ENCODE data around the gene LSR. TPM values are rescaled to one million over a fixed set of nuclear protein-coding genes. Genes with fewer than 3 reads are reported as not detected.
A peak's percentile ranks its signal among the peaks of the same experiment; 100 is the strongest.

The LSR gene
- total RNA-seq, 1 donor from 2014 or later, result 78.5 TPM

DNA sequence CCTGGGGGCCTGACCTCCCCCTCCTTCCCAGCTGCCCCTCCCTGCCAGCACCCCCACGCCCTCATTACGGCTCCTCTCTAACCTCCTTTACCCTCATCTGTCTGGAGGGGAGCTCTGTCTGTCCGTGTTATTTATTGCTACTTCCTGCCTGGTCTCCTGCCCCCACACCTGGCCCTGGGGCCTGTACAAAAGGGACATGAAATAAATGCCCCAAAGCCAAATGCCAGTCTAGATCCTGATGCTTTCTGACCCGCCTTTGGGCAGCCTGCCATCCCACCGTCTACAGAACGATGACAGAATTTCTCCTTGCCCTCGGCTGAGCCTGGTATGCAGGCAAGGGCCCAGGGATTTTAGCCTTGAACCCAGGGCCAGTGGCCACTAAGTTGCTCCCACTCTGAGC lies 64.8 kb downstream of the LSR start:
- DNase-seq (ENCODE audit: extremely low spot score, unreplicated experiment), result no peak
- Mint-ChIP-seq H3K27ac (no peak overlapping the region), H3K4me1 (ENCODE audit: unreplicated experiment) (peaks cover 21% of the 10 kb centered on the region), H3K9me3 (no peaks in the 10 kb centered on the region), H3K36me3 (no peaks in the 10 kb centered on the region), H3K4me3 (no peak overlapping the region), H3K27me3 (no peaks in the 10 kb centered on the region)
- TF ChIP-seq, protein P1, sequence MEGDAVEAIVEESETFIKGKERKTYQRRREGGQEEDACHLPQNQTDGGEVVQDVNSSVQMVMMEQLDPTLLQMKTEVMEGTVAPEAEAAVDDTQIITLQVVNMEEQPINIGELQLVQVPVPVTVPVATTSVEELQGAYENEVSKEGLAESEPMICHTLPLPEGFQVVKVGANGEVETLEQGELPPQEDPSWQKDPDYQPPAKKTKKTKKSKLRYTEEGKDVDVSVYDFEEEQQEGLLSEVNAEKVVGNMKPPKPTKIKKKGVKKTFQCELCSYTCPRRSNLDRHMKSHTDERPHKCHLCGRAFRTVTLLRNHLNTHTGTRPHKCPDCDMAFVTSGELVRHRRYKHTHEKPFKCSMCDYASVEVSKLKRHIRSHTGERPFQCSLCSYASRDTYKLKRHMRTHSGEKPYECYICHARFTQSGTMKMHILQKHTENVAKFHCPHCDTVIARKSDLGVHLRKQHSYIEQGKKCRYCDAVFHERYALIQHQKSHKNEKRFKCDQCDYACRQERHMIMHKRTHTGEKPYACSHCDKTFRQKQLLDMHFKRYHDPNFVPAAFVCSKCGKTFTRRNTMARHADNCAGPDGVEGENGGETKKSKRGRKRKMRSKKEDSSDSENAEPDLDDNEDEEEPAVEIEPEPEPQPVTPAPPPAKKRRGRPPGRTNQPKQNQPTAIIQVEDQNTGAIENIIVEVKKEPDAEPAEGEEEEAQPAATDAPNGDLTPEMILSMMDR (conservative IDR thresholded peaks at IDR 0.05), result no peak

DNA sequence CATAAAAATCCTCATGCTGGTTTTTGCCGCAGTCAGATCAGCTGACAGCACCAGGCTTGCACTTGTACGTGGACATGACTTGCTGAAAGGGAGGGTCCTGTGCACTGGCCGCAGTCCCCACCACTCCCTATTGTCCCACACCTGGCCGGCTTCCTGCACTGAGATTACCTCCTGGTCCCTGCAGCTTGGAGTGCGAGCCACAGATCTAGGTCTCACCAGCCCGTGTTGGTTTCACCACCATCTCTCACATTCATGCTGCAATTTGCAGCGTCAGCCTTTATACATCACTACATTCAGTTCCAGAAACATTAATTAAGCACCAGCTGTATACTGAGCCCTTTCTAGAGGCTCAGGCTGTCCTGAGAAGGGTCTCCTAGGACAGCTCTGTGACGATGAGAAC lies 65.2 kb downstream of the LSR start:
- DNase-seq (ENCODE audit: extremely low spot score, unreplicated experiment), result no peak
- H3K9me3 Mint-ChIP-seq, result no peaks in the 10 kb centered on the region
- H3K4me1 Mint-ChIP-seq (ENCODE audit: unreplicated experiment), result peaks cover 21% of the 10 kb centered on the region
- H3K27ac Mint-ChIP-seq, result peak overlapping the region; percentile 26
- no peak overlapping the region for H3K4me3 Mint-ChIP-seq
- no peaks in the 10 kb centered on the region for H3K36me3 Mint-ChIP-seq
- TF ChIP-seq, protein P1 (conservative IDR thresholded peaks at IDR 0.05), result no peak
- no peaks in the 10 kb centered on the region for H3K27me3 Mint-ChIP-seq

DNA sequence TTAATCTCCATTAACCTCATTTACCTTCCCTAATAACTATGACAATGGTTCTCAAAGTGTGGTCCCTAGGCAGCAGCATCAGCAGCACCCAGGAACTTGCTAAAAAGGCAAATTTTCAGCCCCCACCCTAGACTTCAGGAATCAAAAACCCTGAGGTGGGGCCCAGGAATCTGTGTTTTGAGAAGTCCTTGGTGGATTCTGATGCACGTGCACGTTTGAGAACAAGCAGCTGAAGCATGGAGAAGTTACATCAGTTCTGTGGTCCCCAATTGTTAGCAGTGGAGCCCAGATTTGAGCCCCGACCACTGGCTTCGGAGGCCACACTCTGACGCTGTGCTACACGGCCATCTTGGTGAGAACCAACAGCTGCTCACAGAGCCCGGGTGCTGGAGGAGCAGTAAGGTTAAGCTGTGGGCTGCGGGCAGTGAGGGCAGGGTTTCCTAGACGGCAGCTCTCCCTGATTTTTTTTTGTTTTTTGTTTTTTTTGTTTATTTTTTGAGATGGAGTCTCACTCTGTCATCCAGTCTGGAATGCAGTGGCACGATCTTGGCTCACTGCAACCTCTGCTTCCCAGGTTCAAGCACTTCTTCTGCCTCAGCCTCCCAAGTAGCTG lies 66.2 kb downstream of the LSR start:
- DNase-seq (ENCODE audit: extremely low spot score, unreplicated experiment), result no peak
- no peaks in the 10 kb centered on the region for H3K9me3 Mint-ChIP-seq
- no peaks in the 10 kb centered on the region for H3K36me3 Mint-ChIP-seq
- no peaks in the 10 kb centered on the region for H3K27me3 Mint-ChIP-seq
- no peak overlapping the region for H3K4me3 Mint-ChIP-seq
- TF ChIP-seq, protein P1 (conservative IDR thresholded peaks at IDR 0.05), result no peak
- no peak overlapping the region for H3K27ac Mint-ChIP-seq
- H3K4me1 Mint-ChIP-seq (ENCODE audit: unreplicated experiment), result peaks cover 13% of the 10 kb centered on the region

DNA sequence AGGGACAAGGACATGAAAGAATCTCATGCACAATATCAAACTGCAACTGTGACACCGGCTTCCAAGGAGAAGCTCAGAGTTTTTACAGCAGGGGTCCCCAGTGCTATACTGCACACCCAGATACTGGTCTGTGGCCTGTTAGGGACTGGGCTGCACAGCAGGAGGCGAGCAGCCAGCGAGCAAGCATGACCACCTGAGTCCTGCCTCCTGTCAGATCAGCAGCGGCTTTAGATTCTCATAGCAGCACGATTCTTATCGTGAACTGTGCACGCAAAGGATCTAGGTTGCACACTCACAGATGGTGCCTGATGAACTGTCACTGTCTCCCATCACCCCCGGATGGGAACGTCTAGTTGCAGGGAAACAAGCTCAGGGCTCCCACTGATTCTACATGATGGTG lies 67.1 kb downstream of the LSR start:
- TF ChIP-seq, protein P1 (conservative IDR thresholded peaks at IDR 0.05), result no peak
- peaks cover 10% of the 10 kb centered on the region for H3K4me1 Mint-ChIP-seq (ENCODE audit: unreplicated experiment)

DNA sequence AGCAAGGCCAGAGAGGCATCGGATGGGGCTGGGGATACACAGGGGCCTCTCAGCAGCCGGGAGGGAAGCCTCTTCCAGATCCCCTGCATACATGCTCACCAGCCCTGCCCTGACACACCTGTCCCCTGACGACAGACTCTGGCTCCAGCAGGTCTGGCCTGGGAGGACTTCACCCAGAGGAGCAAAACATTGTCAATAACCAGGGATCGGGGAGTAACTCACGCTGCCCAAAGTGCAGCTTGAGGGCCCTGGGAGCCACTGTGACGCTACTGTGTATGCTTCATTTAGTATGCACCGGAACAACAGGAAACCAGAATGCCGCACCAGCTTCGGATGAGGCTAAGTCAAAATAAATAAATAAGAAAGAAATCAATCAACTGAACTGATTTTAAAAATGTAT lies 67.8 kb downstream of the LSR start:
- TF ChIP-seq, protein P1 (conservative IDR thresholded peaks at IDR 0.05), result no peak
- DNase-seq (ENCODE audit: extremely low spot score, unreplicated experiment), result no peak
- Mint-ChIP-seq H3K4me3 (no peak overlapping the region), H3K27me3 (no peaks in the 10 kb centered on the region), H3K27ac (peak overlapping the region; percentile 83), H3K4me1 (ENCODE audit: unreplicated experiment) (peaks cover 10% of the 10 kb centered on the region), H3K36me3 (no peaks in the 10 kb centered on the region), H3K9me3 (no peaks in the 10 kb centered on the region)

More for the DNA sequence above, 67.1 kb downstream of the LSR start:
- no peak for DNase-seq (ENCODE audit: extremely low spot score, unreplicated experiment)
- Mint-ChIP-seq H3K27ac (peak overlapping the region; percentile 83), H3K27me3 (no peaks in the 10 kb centered on the region), H3K36me3 (no peaks in the 10 kb centered on the region), H3K4me3 (no peak overlapping the region), H3K9me3 (no peaks in the 10 kb centered on the region)

Other genes with a start within 250 kb of the LSR start
- gene GRAMD1A, start 248.7 kb upstream of the LSR start, total RNA-seq (ENCODE audit: low replicate concordance), result 35.2 and 79.6 TPM in 2 replicates
- gene SCN1B, start 218.5 kb upstream of the LSR start, total RNA-seq (ENCODE audit: low replicate concordance), result 0.88 and 1.1 TPM in 2 replicates
- 15.1 and 17.1 TPM in 2 replicates for gene HPN, start 207.3 kb upstream of the LSR start, total RNA-seq (ENCODE audit: low replicate concordance)
- gene FXYD3, start 133.2 kb upstream of the LSR start, total RNA-seq (ENCODE audit: low replicate concordance), result 77.5 and 157 TPM in 2 replicates
- gene LGI4, start 113.9 kb upstream of the LSR start, total RNA-seq (ENCODE audit: low replicate concordance), result 0.21 and 2.2 TPM in 2 replicates
- gene FXYD1, start 110.2 kb upstream of the LSR start, total RNA-seq (ENCODE audit: low replicate concordance), result 2.0 and 5.3 TPM in 2 replicates
- gene FXYD7, start 105.7 kb upstream of the LSR start, total RNA-seq (ENCODE audit: low replicate concordance), result 1.5 TPM in 1 of 2 replicates, not detected in the other
- 24.2 and 92.8 TPM in 2 replicates for gene FXYD5, start 94.3 kb upstream of the LSR start, total RNA-seq (ENCODE audit: low replicate concordance)
- not detected in 2 replicates for gene FAM187B, start 20.3 kb upstream of the LSR start, total RNA-seq (ENCODE audit: low replicate concordance)
- gene USF2, start 20.0 kb downstream of the LSR start, total RNA-seq (ENCODE audit: low replicate concordance), result 107 and 133 TPM in 2 replicates
- gene HAMP, start 33.5 kb downstream of the LSR start, total RNA-seq (ENCODE audit: low replicate concordance), result 0.59 and 1.2 TPM in 2 replicates
- 2.1 TPM in 1 of 2 replicates, not detected in the other for gene MAG, start 43.2 kb downstream of the LSR start, total RNA-seq (ENCODE audit: low replicate concordance)
- 0.92 and 2.1 TPM in 2 replicates for gene CD22, start 80.2 kb downstream of the LSR start, total RNA-seq (ENCODE audit: low replicate concordance)
- gene FFAR1, start 98.9 kb downstream of the LSR start, total RNA-seq (ENCODE audit: low replicate concordance), result 2.1 and 2.7 TPM in 2 replicates
- 0.34 and 0.45 TPM in 2 replicates for gene FFAR3, start 109.5 kb downstream of the LSR start, total RNA-seq (ENCODE audit: low replicate concordance)
- not detected in 2 replicates for gene GPR42, start 122.1 kb downstream of the LSR start, total RNA-seq (ENCODE audit: low replicate concordance)
- 1.1 and 2.2 TPM in 2 replicates for gene FFAR2, start 199.3 kb downstream of the LSR start, total RNA-seq (ENCODE audit: low replicate concordance)
- 0.80 and 2.0 TPM in 2 replicates for gene KRTDAP, start 241.5 kb downstream of the LSR start, total RNA-seq (ENCODE audit: low replicate concordance)

All from type B pancreatic cell (in vitro differentiated cells).